GM19099 (cell line): ENCODE results near the gene TSPO2.

Experiments used
- POLR2A ChIP-seq: IDR thresholded peaks from 3 replicates; pipeline ENCODE4 v1.6.1; 2011; ENCODE audit warnings: low read depth; ENCODE audit not compliant: insufficient read length; ENCODE audit errors: extremely low read depth

Gene TSPO2, protein sequence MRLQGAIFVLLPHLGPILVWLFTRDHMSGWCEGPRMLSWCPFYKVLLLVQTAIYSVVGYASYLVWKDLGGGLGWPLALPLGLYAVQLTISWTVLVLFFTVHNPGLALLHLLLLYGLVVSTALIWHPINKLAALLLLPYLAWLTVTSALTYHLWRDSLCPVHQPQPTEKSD

GRCh38 chr6:41042226-41043055, at the start of gene TSPO2:
TSPO2 (plus strand) TSS chr6:41042467; CDS start chr6:41042986, 519 bp downstream.
- no peak for TF ChIP-seq POLR2A

GRCh38 chr6:40992746-40993145, 49.5 kb upstream of the TSPO2 start:
- TF ChIP-seq POLR2A = no peak

DNA sequence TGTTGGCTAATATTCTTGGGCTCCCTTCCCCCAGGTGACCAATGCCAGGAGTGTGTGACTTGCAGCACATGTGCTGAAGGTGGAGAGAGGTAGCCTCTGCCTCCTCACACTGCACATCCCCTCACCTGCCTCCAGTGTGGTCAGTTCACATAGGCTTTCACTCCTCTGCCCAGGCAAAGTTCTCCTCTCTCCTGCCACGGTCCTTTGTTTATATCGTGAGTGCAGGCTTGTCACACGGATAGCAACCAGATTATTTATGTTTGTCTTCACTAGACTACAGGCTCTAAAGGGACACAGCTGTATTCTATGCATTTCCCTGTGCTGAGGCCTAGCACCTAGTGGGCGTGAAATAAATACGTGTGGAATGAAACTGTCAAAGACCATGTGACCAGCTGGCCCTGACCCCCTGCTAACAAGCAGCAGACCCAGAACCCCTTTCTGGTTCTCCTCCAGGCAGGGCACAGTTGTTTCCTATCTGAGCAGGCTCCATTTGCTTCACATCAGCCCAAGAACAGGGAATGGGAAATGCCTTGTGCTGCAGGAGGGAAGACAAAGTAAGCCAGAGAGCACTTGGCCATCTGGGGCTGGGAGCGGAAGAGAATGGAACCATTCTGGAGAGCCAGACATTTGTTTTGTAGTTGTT, 45.6 kb upstream of the TSPO2 start:
- TF ChIP-seq POLR2A = no peak

GRCh38 chr6:40997234-40997957, 44.9 kb upstream of the TSPO2 start:
- TF ChIP-seq POLR2A = no peak

- no peak for TF ChIP-seq POLR2A
These were observed 43.6 kb upstream of the TSPO2 start for GRCh38 chr6:40998661-40999060.

DNA sequence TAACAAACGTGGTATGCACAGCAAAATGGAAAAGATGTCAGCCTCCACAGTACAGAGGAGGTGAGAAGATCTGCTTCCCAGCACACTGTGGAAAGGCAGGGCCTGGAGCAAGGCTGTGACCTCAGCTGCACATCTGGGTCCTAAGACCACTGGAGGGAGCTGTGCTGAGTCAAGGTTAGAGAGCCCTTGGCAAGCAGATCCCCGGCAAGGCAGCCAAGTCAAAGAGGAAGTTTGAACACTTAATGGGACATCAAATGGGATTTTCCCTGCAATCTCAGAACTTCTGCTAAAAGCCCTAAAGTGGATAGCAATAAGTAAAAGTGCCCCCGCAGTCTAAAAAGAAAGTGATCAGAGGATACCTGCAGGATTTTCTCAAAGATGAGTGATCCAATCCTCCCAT, 42.7 kb upstream of the TSPO2 start:
- no peak for TF ChIP-seq POLR2A

GRCh38 chr6:41000248-41000647, 42.0 kb upstream of the TSPO2 start:
- no peak for TF ChIP-seq POLR2A

DNA sequence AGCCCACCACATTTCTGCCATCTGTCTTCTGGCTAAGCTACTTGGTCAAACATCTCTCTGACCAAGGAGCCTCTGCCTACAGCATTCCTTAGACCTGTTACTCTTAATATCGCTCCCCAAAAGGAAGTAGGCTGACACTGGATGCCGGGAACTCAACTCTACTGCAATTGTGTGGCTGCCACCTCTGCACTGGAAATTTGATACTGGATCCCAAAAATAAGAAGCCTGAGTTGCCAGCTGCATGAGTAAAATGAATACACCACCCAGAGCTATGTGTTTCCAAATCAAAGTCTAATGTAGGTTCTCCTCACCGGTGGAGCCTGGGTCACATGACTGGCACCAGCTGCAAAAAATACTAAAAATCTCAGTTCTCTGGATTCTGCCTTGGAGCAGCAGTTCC, 40.1 kb upstream of the TSPO2 start:
- TF ChIP-seq POLR2A = no peak

GRCh38 chr6:41008011-41008410, 34.3 kb upstream of the TSPO2 start:
- TF ChIP-seq POLR2A = no peak

GRCh38 chr6:41009669-41010068, 32.6 kb upstream of the TSPO2 start:
- TF ChIP-seq POLR2A = no peak

GRCh38 chr6:41011673-41012072, 30.6 kb upstream of the TSPO2 start:
- TF ChIP-seq POLR2A = no peak

DNA sequence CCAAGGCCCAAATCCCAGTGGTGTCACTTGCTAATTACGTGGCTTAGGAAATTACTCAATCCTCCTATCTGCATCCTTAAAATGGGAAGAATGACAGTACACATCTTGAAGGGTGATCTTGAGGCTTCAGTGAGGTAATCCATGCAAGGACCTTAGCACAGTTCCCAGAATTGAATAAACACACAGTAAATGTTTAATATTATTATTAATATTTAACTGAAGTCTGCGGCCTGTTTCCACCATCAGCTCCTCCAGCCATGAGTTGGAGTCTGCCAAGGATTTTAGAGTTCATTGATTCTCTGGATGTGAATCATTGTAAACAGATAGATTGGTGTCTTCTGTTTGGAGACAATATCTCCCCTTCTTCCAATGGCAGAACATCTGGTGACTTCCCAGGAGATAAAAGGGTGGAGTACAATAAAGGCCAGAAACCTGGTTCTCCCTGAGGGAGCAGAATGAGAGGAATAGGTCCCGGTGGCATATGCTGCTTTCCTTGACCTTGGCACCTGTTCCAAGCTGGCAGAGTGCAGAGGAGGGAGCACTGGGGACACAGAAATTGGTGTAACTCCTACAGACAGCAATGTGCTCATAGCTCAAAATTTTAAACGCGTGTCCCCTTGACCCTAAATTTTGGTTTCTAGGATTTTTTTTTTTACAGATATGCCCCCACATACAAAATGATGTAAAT, 28.7 kb upstream of the TSPO2 start:
- no peak for TF ChIP-seq POLR2A

GRCh38 chr6:41014780-41015179, 27.5 kb upstream of the TSPO2 start:
- TF ChIP-seq POLR2A = no peak

- TF ChIP-seq POLR2A = no peak
These were observed 24.6 kb upstream of the TSPO2 start for GRCh38 chr6:41017663-41018062.

DNA sequence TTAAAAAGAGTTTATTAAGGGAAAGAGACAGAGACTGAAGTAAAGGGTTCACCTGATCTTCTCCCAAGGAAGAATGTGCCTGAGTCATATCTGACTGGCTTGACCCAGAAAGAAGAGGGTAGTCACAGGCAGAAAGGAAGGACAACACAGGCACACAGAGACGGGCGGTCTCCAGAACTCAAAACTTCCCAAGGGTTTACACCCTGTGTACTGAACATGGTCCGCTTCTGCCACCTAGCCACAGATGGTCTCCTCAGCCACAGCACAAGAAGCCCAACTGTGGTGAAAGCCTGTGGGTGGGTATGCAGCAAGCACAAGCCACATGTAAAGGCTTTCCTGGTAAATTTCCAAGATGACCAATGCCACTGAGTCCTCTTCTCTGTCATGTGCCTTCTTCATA, 20.4 kb upstream of the TSPO2 start:
- TF ChIP-seq POLR2A = no peak
